Activated CD8-positive, alpha-beta memory T cell treated with anti-CD3 and anti-CD28 coated beads for 24 hours (primary cell): ENCODE results near the gene CRNKL1.
"Not testable (repeated sequence)": the region's sequence is repeated elsewhere in the genome, so short reads cannot be mapped to it uniquely, and the experiment has no call there.

ENCODE experiments used
- DNase-seq: peaks from one replicate; pipeline ENCODE4 v3.0.0-alpha.2; 2020

CRNKL1 gene

GRCh38 chr20:20003955-20004322 lies 48.3 kb downstream of the CRNKL1 start:
- DNase-seq = not testable (repeated sequence)

DNA sequence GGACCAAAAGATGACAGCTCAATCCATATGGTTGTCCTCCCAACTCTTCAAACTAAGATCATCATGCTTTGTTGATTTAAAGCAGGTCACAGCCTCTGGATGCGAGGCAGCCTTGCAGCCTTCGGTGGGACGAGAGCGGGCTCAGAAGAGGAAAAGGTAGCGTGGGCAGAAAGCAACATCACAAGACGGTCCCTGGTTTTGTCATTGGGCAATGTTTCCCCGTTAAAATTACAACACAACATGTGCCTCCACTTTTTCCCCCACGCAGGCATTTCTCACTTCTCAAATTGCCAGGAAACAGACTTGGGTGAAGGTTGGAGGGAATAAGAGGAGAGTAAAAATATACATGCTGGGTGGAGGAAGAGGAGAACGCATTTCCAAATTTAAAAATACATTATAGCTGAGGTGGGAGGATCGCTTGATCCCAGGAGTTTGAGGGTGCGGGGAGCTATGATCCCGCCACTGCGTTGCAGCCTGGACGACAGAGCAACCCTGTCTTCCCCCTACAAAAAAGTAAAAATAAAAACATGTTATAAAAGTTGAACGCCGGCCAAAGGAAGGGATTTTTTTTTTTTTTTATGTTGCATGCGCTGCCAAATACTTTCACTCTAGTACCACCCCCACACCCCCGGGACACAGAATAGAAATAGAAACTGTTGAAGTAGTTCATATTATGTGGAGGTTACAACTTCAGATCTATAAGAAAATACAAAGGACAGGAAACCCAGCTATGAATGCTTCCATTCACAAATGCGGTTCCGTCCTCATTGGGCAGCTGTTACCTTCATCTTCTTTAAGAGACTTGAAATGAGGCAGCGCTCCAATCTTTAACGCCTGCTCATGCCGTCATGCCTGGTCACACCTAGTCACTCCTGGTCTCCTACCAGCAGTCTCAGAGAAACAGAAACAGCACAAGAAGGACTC lies 49.0 kb downstream of the CRNKL1 start:
- no peak for DNase-seq

DNA sequence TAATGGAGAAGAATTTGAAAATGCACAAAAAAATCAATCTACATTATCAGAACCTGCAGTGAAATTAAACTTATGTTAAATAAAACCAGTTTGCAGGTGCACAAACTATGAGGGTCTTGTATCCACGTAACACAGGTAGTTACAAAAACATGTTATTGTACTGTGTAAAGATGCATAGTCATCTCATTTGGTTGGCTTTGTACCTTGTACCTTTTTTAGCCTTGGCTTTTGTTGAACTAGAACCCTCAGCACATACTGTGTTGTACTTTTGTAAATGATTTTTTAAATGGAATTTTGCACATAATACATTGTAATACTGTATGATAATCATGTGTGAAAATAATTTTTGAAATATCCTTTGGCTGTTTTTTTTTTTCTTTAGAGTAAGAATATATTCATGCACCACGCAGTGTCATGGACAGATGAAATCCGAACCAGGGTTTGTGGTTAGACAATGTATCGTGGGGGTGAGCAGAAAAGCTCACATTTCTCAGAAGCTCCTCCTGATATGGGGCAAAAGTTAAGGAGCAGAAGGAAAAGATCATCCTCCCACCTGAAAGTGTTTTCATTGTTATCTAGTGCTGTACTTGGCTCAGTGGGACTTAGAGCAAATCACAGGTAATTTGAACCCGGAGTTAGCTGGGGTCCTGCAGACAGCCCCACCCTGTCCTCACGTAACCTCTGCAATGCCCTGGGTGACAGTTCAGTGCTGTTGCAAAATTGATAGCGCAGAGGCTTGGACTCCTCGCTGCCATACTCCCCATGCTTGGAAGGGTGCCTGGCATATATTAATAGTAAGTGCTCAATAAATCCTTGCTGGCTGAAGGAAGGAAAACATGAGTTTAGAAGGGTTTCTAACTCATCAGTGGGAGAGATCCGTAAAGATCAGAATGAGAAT lies 49.9 kb downstream of the CRNKL1 start:
- DNase-seq = no peak

- DNase-seq = no peak
Measured at GRCh38 chr20:20000211-20000968, 51.9 kb downstream of the CRNKL1 start.

DNA sequence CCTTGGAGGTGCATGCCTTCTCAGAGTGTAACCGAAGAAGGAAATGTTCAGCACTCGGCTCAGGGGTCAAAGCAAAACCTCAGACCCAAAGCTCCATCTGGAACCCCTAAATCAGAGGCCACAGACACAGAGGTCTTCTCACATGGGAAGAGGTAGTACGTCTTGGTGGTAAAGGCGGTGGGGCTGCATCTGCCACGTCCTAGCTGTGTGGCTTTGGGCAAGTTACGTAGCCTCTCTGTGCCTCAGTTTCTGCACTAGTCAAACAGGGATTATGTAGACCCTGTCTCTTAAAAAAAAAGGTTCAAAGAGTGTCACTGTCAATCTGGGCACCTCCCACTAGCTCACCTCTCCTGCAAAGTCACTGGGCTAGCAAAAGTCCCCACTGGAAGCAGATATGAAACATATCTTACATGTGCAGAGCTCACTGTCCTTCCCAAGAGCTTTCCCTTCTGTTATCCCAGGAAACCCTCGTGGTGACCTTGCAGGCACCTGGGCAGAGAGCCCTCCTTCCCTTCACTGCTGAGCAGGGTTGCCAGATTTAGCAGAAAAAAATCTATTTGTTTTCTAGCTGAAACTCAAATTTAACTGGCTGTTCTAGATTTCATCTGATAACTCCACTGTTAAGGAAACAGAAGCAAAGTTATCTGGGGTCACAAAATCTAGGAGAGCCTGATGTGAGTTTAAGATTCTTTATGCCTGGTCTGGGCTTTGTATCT lies 53.1 kb downstream of the CRNKL1 start:
- DNase-seq = no peak

- no peak for DNase-seq
Measured at GRCh38 chr20:19996917-19997316, 55.3 kb downstream of the CRNKL1 start.

- DNase-seq = no peak
Measured at GRCh38 chr20:19996222-19996621, 56.0 kb downstream of the CRNKL1 start.

DNA sequence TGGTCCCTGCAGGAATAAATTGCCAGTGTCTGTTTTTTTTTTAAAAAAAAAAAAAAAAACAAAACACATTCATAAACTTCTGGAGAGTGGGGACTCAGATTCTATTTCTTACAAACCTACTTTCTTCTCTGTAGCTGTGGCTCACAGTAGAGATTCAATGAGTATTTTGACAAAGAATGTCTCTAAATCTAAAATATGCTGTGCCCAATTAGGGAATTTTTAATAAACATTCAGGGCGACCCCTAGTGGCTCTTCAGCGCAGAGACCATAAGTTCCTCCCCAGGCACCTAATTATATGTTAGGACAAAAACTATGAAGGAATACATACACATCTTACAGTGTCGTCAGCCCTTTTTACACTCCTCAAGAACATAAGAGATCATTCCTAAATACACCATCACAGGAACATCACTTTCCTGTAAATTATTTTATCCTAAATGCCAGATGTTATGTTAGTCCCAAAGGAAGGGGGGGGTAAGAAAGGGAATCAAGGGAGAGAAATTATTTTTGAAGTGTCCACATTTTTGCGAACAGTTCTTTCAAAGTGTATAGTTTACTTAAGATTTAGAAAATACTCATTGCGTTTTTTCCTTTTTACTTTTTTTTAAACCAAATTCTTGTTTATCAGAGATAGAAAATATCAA lies 56.9 kb downstream of the CRNKL1 start:
- no peak for DNase-seq

DNA sequence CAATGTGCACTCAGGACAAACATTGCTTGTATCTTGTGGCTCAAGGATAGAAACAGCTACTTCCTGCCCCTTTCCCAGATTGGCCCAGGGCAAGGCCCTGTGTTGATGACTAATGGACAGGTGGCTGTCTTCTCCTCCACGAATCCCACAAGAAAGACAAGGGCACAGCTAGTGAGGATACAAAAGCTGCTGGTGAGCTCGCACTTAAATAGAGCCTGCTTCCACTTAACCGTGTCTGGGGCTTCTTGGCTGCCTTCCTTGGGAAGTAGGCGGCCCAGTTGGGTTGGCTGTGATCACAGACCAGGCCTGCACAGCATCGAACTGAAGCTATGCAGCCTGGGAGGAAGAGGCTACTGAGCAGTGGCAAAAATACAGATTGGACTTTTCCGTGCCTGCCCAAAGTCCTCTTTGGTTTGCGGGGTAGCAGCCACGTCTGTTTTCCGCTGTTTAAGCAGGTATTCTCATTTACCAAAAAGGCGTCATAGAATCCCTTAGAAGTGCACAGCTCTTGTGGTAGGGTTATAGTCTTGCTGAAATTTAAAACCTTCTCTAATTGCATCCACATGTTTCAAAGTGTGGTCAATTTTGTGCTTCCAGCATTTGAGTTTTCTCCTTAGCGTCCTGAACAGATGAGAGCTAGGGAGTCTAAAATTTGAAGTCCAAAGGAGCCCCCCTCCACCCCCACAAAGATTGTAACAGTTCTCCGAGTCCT lies 58.2 kb downstream of the CRNKL1 start:
- DNase-seq = no peak

DNA sequence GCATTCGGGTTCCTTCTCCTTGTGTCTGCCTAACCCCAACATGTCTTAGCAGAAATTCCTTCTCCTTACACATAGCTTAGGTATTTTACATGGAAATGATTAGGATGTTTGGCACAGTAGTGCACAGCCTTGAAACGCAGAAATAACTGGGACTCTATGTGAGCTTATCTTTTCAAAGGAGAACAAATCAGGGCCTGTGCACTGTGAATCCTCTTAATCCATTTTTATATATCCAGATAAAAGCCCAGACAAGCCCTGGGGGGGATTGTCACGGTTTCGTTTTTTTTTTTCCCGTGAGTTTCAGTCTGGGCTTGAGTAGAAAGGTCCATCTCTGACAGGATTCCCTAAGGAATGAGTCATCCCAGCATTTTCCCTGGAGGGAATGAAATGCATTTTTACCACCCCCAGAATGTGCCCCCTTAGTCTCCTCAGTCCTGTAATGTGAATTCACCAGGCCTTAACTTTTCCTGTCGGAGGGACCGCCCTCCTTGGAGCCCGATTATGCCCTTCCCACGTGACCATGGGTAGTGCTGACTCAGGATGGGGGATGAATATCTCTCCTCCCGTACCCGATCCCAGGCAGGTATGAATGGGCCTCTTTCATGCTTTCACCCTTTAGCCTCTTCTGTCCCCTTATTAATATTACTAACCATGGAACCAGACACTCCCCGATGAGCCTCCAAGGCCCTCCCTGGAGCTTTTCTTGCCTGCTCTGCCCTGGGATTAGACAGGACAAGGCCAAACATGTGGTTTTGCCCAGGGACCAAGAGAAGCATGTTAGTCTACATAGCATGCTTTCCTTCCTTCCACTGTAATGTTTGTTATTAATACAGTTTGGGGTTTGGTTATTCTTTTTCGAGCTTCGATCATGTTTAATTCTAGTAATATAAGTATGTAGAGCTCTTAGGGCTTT lies 59.0 kb downstream of the CRNKL1 start:
- DNase-seq = no peak

- no peak for DNase-seq
Measured at GRCh38 chr20:19991854-19992253, 60.4 kb downstream of the CRNKL1 start.

GRCh38 chr20:19991308-19991707 lies 61.0 kb downstream of the CRNKL1 start:
- no peak for DNase-seq

GRCh38 chr20:19990850-19991249 lies 61.4 kb downstream of the CRNKL1 start:
- DNase-seq = no peak

- DNase-seq = no peak
Measured at GRCh38 chr20:19987046-19987445, 65.2 kb downstream of the CRNKL1 start.

- DNase-seq = no peak
Measured at GRCh38 chr20:19986419-19986818, 65.8 kb downstream of the CRNKL1 start.
